ENCODE measurements around the gene SYPL2.
A peak's percentile ranks its signal among the peaks of the same experiment; 100 is the strongest.

Gene SYPL2

DNA sequence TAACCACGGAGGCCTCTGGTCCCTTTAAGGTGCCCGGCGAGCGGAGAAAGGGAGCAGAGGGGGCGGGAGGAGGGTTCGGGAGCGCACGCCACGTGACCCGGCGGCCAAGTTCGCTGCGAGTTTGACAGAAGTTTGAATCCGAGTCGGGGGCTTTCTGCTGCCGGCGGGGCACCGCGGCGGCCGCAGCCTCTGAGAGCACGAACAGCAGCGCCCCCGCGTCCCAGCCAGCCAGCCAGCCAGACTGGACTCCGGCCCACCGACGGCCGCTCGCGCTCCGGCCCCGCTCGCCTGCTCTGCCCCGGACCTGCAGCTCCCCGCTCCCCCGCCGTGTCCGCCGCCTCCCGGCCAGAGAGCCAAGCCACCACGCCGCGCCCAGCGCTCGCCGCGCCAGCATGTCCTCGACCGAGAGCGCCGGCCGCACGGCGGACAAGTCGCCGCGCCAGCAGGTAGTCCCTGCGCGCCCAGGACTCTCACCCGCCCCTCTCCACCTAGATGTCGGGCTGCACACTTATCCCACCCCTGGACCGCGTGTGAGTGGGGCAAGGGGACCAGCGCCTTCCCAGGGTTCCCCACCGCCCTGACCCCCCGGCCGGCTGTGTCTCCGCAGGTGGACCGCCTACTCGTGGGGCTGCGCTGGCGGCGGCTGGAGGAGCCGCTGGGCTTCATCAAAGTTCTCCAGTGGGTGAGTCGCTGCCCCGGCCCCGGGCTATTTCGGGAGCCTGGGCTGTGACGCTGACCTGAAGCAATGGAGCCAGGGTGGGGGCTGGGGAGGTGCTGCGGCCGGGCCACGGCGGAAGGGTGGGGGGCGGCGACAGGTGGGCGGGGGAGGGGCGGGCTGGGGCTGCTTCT, at the start of gene SYPL2:
Gene SYPL2 (plus strand): TSS at position 95 of the 849 bp plus-strand sequence. CDS start 298 bp downstream, at position 393.
- DNase-seq (ENCODE audit: low read depth) = no peak
- H3K4me3 ChIP-seq (ENCODE audit: low read length) = peak within 1 kb of the TSS; percentile 41
- TF ChIP-seq, protein P1, sequence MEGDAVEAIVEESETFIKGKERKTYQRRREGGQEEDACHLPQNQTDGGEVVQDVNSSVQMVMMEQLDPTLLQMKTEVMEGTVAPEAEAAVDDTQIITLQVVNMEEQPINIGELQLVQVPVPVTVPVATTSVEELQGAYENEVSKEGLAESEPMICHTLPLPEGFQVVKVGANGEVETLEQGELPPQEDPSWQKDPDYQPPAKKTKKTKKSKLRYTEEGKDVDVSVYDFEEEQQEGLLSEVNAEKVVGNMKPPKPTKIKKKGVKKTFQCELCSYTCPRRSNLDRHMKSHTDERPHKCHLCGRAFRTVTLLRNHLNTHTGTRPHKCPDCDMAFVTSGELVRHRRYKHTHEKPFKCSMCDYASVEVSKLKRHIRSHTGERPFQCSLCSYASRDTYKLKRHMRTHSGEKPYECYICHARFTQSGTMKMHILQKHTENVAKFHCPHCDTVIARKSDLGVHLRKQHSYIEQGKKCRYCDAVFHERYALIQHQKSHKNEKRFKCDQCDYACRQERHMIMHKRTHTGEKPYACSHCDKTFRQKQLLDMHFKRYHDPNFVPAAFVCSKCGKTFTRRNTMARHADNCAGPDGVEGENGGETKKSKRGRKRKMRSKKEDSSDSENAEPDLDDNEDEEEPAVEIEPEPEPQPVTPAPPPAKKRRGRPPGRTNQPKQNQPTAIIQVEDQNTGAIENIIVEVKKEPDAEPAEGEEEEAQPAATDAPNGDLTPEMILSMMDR (conservative IDR thresholded peaks at IDR 0.05; ENCODE audit: low read depth, low read length) = no peak

DNA sequence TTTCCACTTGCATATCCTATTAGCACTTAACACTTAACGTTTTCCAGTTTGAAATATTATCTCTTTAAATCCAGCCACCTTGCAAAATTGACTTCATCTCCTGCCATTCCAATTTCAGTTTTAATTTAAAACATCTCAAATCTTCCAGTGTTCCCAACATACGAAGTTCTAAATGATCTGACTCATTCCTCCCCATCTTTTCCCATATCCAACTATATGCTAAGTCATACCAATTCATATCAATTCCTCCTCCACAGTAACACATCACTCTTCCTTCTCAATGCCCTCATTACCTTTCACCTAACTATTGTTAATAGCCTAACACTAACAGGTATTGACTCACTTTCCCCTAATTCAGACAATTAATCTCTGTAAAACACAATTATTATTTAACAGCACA, 42.8 kb upstream of the SYPL2 start:
- H3K4me3 ChIP-seq (ENCODE audit: low read length) = no peak overlapping the region

DNA sequence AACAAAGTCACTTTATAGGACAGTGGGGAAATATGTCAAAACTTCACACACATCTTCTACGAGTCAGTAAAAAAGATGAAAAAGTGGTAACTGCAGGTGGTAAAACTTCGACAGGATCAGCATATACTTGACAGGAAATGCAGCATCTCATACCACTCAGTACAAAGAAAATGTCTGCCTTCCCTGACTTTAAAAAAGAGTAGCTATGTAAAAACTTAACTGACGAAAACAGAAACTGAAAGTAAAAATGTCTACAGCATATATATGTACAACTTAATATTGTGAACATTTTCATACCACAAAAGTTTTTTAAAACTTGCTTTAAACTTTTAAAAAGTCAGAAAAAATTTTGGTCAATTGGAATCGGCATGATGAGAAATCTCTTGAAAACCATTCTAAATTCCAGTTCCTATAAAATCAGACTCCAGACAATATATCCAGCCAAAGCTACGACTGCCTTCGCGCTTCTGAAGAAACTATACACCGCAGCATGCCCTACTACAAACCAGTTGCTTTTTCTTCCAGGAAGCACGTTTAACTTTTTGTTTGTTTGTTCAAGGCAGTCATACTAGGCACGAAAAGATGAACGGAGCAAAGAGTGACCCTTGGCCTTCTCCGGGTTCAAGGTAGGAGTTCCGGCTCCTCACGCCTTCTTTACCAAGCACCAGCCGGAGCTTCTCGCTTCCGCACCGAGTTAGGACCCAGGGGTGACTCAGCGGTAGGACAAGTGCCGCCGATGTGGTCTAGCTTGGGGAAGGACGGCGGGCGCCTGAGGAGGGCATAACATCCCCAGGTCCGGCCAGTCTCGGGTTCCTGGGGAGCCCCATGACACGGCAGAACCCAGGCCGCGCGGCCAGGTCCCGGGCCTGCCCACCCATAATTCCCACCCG, 40.7 kb upstream of the SYPL2 start:
- TF ChIP-seq, protein P1 (conservative IDR thresholded peaks at IDR 0.05; ENCODE audit: low read depth, low read length) = no peak
- DNase-seq (ENCODE audit: low read depth) = peak; percentile 19
- H3K4me3 ChIP-seq (ENCODE audit: low read length) = peak overlapping the region; percentile 94

More for the DNA sequence above, 42.8 kb upstream of the SYPL2 start:
- DNase-seq (ENCODE audit: low read depth) = no peak
- TF ChIP-seq, protein P1 (conservative IDR thresholded peaks at IDR 0.05; ENCODE audit: low read depth, low read length) = no peak

DNA sequence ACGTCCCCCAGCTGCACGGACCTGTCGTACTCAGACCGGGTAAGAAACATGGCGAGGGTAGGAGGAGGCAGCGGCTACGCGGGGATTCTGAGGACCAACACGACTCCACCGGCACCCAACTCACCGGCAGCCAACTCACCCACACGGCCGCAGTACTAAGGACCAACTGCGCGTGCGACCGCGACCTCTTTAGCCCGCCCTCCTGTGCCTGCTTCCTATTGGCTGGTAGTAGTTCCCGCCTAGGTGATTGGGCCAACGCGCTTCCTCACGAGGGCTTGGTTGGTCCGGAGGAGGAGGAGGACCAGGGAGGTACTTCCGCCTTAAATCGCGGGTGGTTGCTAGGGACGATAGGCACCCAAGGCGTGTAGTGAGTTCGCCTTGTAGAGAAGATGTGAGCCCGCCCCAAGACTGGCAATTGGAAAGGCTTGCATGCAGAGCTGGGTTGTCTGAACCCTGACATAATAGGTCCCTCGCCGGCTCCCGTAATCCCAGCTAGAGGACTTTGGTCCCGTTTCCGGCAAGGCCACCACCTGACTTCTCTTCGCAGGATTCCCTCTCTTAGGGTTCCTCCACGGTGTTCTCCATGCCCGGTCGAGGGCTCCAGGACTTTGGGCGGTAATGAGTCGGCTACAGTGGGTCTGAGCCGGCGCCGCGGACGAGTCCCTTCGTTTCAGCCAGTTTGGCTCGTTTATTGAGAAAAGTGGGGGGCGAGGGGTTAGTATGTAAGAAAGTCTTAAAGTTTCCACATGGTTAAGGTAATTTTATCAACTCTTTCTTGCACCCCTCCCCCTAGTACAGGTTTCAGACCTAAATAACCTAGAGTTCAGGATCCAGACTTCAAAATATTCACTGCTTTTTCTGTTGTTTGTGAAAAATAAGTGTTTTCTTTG, 39.8 kb upstream of the SYPL2 start, which contains the start of gene PSMA5:
Gene PSMA5 (minus strand): TSS at position 168 of the 890 bp plus-strand sequence. CDS start 118 bp downstream, at position 50.
- H3K4me3 ChIP-seq (ENCODE audit: low read length) = peak within 1 kb of the TSS; percentile 94
- TF ChIP-seq, protein P1 (conservative IDR thresholded peaks at IDR 0.05; ENCODE audit: low read depth, low read length) = no peak
- DNase-seq (ENCODE audit: low read depth) = peak; percentile 99

DNA sequence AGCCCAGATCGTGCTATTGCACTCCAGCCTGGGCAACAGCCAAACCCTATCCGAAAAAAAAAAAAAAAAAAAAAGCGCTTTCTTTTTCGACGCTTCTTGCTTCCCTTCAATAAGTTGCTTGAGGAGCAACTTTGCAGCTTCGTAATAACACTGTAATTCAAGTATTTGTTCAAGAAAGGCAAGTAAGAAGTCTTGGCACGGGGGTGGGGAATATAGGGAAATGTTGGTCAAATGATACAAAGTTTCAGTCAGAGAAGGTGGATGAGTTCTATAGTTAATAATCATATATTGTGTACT, 39.2 kb upstream of the SYPL2 start:
- TF ChIP-seq, protein P1 (conservative IDR thresholded peaks at IDR 0.05; ENCODE audit: low read depth, low read length) = no peak
- DNase-seq (ENCODE audit: low read depth) = no peak
- H3K4me3 ChIP-seq (ENCODE audit: low read length) = peak overlapping the region; percentile 94

DNA sequence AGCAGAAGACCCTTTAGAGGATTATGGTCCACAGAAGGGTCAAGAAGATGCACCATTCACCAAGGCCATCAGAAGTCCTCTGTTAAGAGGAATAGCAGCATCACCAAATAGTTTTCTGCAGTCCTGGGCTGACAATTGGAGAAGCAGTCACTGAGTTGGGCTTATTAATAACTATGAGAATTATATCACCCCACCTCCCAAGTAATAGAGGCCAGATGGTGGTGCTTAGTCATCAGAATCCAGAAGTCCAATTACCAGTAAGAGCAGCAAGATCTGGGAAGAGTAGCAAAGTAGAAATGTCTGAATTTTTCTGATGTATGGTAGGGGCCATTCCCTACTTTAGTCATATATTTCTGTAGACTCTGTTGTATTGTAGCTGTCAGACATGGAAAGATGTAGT, 34.0 kb upstream of the SYPL2 start:
- no peak overlapping the region for H3K4me3 ChIP-seq (ENCODE audit: low read length)
- DNase-seq (ENCODE audit: low read depth) = no peak
- TF ChIP-seq, protein P1 (conservative IDR thresholded peaks at IDR 0.05; ENCODE audit: low read depth, low read length) = no peak
